Natural killer cell (primary cell): ENCODE measurements around the gene SARDH. TPM values are rescaled to one million over a fixed set of nuclear protein-coding genes. Genes with fewer than 3 reads are reported as not detected.

Experiments
- ATAC-seq, 3 donors: fragments of 150-1000 bp in 2 of 3; fragments of 200-7000 bp in 1 of 3; cut with Tn5 transposase; 1 replicate in 1 of 3; 2 replicates in 2 of 3; pipeline ENCODE4 v1.10.0; 2021; ENCODE audit warnings: mild to moderate bottlenecking in 2 of 3, moderate library complexity in 2 of 3
- DNase-seq, 2 donors: peaks; one replicate each; pipeline versions ENCODE4 v3.0.0 to v3.0.0-alpha.2; 2013 to 2021; ENCODE audit warnings: mixed read lengths in 1 of 2
- H3K27ac ChIP-seq: one replicate; pipeline ENCODE4 v1.5.1; 2013; ENCODE audit warnings: mild to moderate bottlenecking, low read length
- H3K27me3 ChIP-seq: one replicate; pipeline ENCODE4 v1.6.1; 2013; ENCODE audit warnings: low read length; ENCODE audit not compliant: control insufficient read depth, insufficient read depth
- H3K36me3 ChIP-seq: one replicate; pipeline ENCODE4 v1.6.1; 2013; ENCODE audit warnings: low read length; ENCODE audit not compliant: control insufficient read depth, insufficient read depth
- H3K4me1 ChIP-seq: one replicate; pipeline ENCODE4 v1.6.1; 2013; ENCODE audit warnings: low read length; ENCODE audit not compliant: control insufficient read depth, insufficient read depth
- H3K4me3 ChIP-seq: one replicate; pipeline ENCODE4 v1.5.1; 2013; ENCODE audit warnings: low read length
- H3K9me3 ChIP-seq: one replicate; pipeline ENCODE4 v1.6.1; 2013; ENCODE audit warnings: low read length; ENCODE audit not compliant: control insufficient read depth, insufficient read depth
- H3K27ac Mint-ChIP-seq, 2 donors: one replicate each; pipeline ENCODE4 v1.8.0; 2022; ENCODE audit warnings: mild to moderate bottlenecking in 2 of 2, mixed read lengths in 2 of 2, moderate library complexity in 1 of 2
- H3K27me3 Mint-ChIP-seq, 2 donors: one replicate each; pipeline ENCODE4 v1.8.0; 2022; ENCODE audit warnings: low read depth in 2 of 2, mixed read lengths in 2 of 2
- H3K36me3 Mint-ChIP-seq: one replicate; pipeline ENCODE4 v1.8.0; 2022; ENCODE audit warnings: mixed read lengths
- H3K4me1 Mint-ChIP-seq, 2 donors: one replicate each; pipeline ENCODE4 v1.8.0; 2022; ENCODE audit warnings: mixed read lengths in 2 of 2
- H3K4me3 Mint-ChIP-seq: one replicate; pipeline ENCODE4 v1.8.0; 2022; ENCODE audit warnings: mild to moderate bottlenecking, moderate library complexity, mixed read lengths
- H3K9me3 Mint-ChIP-seq, 2 donors: one replicate each; pipeline ENCODE4 v1.8.0; 2022; ENCODE audit warnings: mixed read lengths in 2 of 2
- CTCF ChIP-seq: fragments of 200-600 bp; IDR thresholded peaks from one replicate; pipeline ENCODE4 v1.8.0; 2022; ENCODE audit warnings: antibody characterized with exemption
- WGBS: methylation state at CpG from one replicate; pipeline ENCODE4 v1.1.7; 2013; ENCODE audit warnings: missing lambda C conversion rate; ENCODE audit not compliant: insufficient coverage; 5-methylcytosine and 5-hydroxymethylcytosine counted together
- intact Hi-C: fragments of 100-400 bp; cut with micrococcal nuclease; formaldehyde crosslinking; loops from one replicate; pipeline ENCODE4 v1.14.2; 2022
- total RNA-seq, 4 donors: library from RNA; stranded (reverse); fragments of 120-200 nt in 1 of 4; gene quantifications; one replicate each; pipeline versions ENCODE4 v1.2.3 to v1.2.4, GENCODE V29; 2013 to 2022

The SARDH gene
- total RNA-seq, 3 donors from 2014 or later (not counting 1 experiment from before 2014, with no cell fraction given), result 2.2 to 6.8 (median 4.1) TPM

- Histone ChIP-seq H3K27ac (no peak overlapping the region), H3K4me3 (no peak overlapping the region), H3K27me3 (no peaks in the 10 kb centered on the region), H3K36me3 (no peaks in the 10 kb centered on the region), H3K4me1 (peaks cover 28% of the 10 kb centered on the region), H3K9me3 (no peaks in the 10 kb centered on the region)
- Mint-ChIP-seq H3K9me3 (no peaks in the 10 kb centered on the region), H3K27ac (no peak overlapping the region), H3K36me3 (no peaks in the 10 kb centered on the region), H3K4me1 (peaks cover 0 to 5% of the 10 kb centered on the region in 2 donors), H3K27me3 (peaks cover 0 to 7% of the 10 kb centered on the region in 2 donors), H3K4me3 (no peak overlapping the region)
- peak in 1 of 2 donors; percentile 80 for DNase-seq
- TF ChIP-seq CTCF, result no peak
- intact Hi-C loops, result no loop called here
- WGBS, result 43% methylated on average over 33 of the region's 33 CpGs
- ATAC-seq, result no peak
Observed at GRCh38 chr9:133701321-133701980, 36.7 kb downstream of the SARDH start.

- Histone ChIP-seq H3K4me3 (no peak overlapping the region), H3K4me1 (peaks cover 28% of the 10 kb centered on the region), H3K9me3 (no peaks in the 10 kb centered on the region), H3K27me3 (no peaks in the 10 kb centered on the region), H3K36me3 (no peaks in the 10 kb centered on the region), H3K27ac (no peak overlapping the region)
- H3K27me3 Mint-ChIP-seq, result peaks cover 0 to 7% of the 10 kb centered on the region in 2 donors
- H3K4me1 Mint-ChIP-seq, result peaks cover 0 to 5% of the 10 kb centered on the region in 2 donors
- no peak overlapping the region for H3K4me3 Mint-ChIP-seq
- DNase-seq, result peak in 1 of 2 donors; percentile 50
- H3K9me3 Mint-ChIP-seq, result no peaks in the 10 kb centered on the region
- ATAC-seq, result no peak
- intact Hi-C loops, result no loop called here
- no peaks in the 10 kb centered on the region for H3K36me3 Mint-ChIP-seq
- 39% methylated on average over 4 of the region's 4 CpGs for WGBS
- TF ChIP-seq CTCF, result no peak
- no peak overlapping the region for H3K27ac Mint-ChIP-seq
Observed at GRCh38 chr9:133700819-133701320, 37.3 kb downstream of the SARDH start.

- Histone ChIP-seq H3K4me1 (peaks cover 28% of the 10 kb centered on the region), H3K9me3 (no peaks in the 10 kb centered on the region), H3K27me3 (no peaks in the 10 kb centered on the region), H3K36me3 (no peaks in the 10 kb centered on the region), H3K27ac (no peak overlapping the region), H3K4me3 (no peak overlapping the region)
- H3K4me1 Mint-ChIP-seq, result peaks cover 0 to 5% of the 10 kb centered on the region in 2 donors
- no peaks in the 10 kb centered on the region for H3K36me3 Mint-ChIP-seq
- no peak overlapping the region for H3K27ac Mint-ChIP-seq
- no peak overlapping the region for H3K4me3 Mint-ChIP-seq
- H3K9me3 Mint-ChIP-seq, result no peaks in the 10 kb centered on the region
- H3K27me3 Mint-ChIP-seq, result peaks cover 0 to 7% of the 10 kb centered on the region in 2 donors
- no peak for ATAC-seq
- DNase-seq, result no peak
- intact Hi-C loops, result no loop called here
- WGBS, result 100% methylated on average over 2 of the region's 6 CpGs
- TF ChIP-seq CTCF, result no peak
Observed at GRCh38 chr9:133699546-133699945, 38.6 kb downstream of the SARDH start.
